ENCODE data around the gene LETMD1.

DNA sequence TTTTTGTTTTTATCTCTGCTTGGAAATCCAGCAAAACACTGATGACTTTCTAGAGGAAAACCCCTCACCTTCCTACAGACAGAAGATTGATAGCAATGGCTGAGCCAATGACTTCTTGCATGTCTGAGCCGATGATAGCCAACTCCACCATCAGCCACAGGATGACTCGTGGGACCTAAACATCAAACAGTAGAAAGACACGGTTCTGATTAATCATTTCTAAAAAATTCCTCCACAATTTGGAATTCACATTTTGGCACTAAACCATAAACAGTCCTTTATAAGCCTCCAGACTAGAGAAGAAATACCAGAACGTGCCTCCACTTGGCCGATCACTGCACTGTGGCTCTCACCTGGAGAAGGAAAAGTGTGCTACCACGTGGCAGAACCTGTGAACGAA lies 47.9 kb upstream of the LETMD1 start:
- TF ChIP-seq, protein P1, sequence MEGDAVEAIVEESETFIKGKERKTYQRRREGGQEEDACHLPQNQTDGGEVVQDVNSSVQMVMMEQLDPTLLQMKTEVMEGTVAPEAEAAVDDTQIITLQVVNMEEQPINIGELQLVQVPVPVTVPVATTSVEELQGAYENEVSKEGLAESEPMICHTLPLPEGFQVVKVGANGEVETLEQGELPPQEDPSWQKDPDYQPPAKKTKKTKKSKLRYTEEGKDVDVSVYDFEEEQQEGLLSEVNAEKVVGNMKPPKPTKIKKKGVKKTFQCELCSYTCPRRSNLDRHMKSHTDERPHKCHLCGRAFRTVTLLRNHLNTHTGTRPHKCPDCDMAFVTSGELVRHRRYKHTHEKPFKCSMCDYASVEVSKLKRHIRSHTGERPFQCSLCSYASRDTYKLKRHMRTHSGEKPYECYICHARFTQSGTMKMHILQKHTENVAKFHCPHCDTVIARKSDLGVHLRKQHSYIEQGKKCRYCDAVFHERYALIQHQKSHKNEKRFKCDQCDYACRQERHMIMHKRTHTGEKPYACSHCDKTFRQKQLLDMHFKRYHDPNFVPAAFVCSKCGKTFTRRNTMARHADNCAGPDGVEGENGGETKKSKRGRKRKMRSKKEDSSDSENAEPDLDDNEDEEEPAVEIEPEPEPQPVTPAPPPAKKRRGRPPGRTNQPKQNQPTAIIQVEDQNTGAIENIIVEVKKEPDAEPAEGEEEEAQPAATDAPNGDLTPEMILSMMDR (IDR thresholded peaks at IDR 0.05; ENCODE audit: borderline replicate concordance, extremely low read depth, low read length, poor library complexity, severe bottlenecking) = no peak
- no peak for TF ChIP-seq EZH2 (IDR thresholded peaks at IDR 0.05; ENCODE audit: borderline replicate concordance, low read depth, low read length, severe bottlenecking)

All from DND-41 (cell line).